Measurements from ENCODE around the gene TRIM10. TPM values are rescaled to one million over a fixed set of nuclear protein-coding genes. Genes with fewer than 3 reads are reported as not detected.

Gene TRIM10
- polyA plus RNA-seq, 4 donors = 1.4 to 6.4 (median 5.4) TPM

- peaks cover 24 to 59% (median 34%) of the 10 kb centered on the region in 3 donors for H3K36me3 ChIP-seq (ENCODE audit: control insufficient read depth in 3 of 3, insufficient read depth in 2 of 3, low read depth in 1 of 3, low read length in 3 of 3)
- no peak overlapping the region for H3K27ac ChIP-seq (ENCODE audit: low read depth in 1 of 3, low read length in 2 of 3)
- H3K9me3 ChIP-seq (ENCODE audit: control insufficient read depth in 2 of 2, insufficient read depth in 1 of 2, low read depth in 1 of 2, low read length in 1 of 2) = no peaks in the 10 kb centered on the region
- WGBS, 3 donors = 92 to 95% (median 93%) methylated on average over 27 to 34 of the region's 34 CpGs
- no peak for DNase-seq
- H3K4me3 ChIP-seq (ENCODE audit: low read depth in 1 of 3, low read length in 3 of 3) = no peak overlapping the region
- H3K4me1 ChIP-seq (ENCODE audit: control insufficient read depth in 3 of 3, insufficient read depth in 2 of 3, low read depth in 1 of 3, low read length in 2 of 3) = peaks cover 0 to 20% (median 4%) of the 10 kb centered on the region in 3 donors
- H3K27me3 ChIP-seq (ENCODE audit: control insufficient read depth in 3 of 3, insufficient read depth in 3 of 3, low read length in 3 of 3) = no peaks in the 10 kb centered on the region
- no peak for FAIRE-seq
Measured at GRCh38 chr6:30198166-30199084, 37.4 kb upstream of the TRIM10 start.

- no peaks in the 10 kb centered on the region for H3K27me3 ChIP-seq (ENCODE audit: control insufficient read depth in 3 of 3, insufficient read depth in 3 of 3, low read length in 3 of 3)
- no peak for FAIRE-seq
- H3K4me3 ChIP-seq (ENCODE audit: low read depth in 1 of 3, low read length in 3 of 3) = no peak overlapping the region
- 88 to 94% (median 94%) methylated on average over 12 of the region's 12 CpGs for WGBS, 3 donors
- no peak overlapping the region for H3K27ac ChIP-seq (ENCODE audit: low read depth in 1 of 3, low read length in 2 of 3)
- DNase-seq = no peak
- no peaks in the 10 kb centered on the region for H3K9me3 ChIP-seq (ENCODE audit: control insufficient read depth in 2 of 2, insufficient read depth in 1 of 2, low read depth in 1 of 2, low read length in 1 of 2)
- H3K36me3 ChIP-seq (ENCODE audit: control insufficient read depth in 3 of 3, insufficient read depth in 2 of 3, low read depth in 1 of 3, low read length in 3 of 3) = peaks cover 31 to 68% (median 45%) of the 10 kb centered on the region in 3 donors
- H3K4me1 ChIP-seq (ENCODE audit: control insufficient read depth in 3 of 3, insufficient read depth in 2 of 3, low read depth in 1 of 3, low read length in 2 of 3) = peaks cover 0 to 13% (median 4%) of the 10 kb centered on the region in 3 donors
Measured at GRCh38 chr6:30196376-30196775, 35.4 kb upstream of the TRIM10 start.

GRCh38 chr6:30195951-30196350 is 34.9 kb upstream of the TRIM10 start:
- H3K27me3 ChIP-seq (ENCODE audit: control insufficient read depth in 3 of 3, insufficient read depth in 3 of 3, low read length in 3 of 3) = no peaks in the 10 kb centered on the region
- H3K9me3 ChIP-seq (ENCODE audit: control insufficient read depth in 2 of 2, insufficient read depth in 1 of 2, low read depth in 1 of 2, low read length in 1 of 2) = no peaks in the 10 kb centered on the region
- no peak overlapping the region for H3K27ac ChIP-seq (ENCODE audit: low read depth in 1 of 3, low read length in 2 of 3)
- 91 to 100% (median 100%) methylated on average over 1 of the region's 1 CpG for WGBS, 3 donors
- no peak for DNase-seq
- H3K36me3 ChIP-seq (ENCODE audit: control insufficient read depth in 3 of 3, insufficient read depth in 2 of 3, low read depth in 1 of 3, low read length in 3 of 3) = peaks cover 32 to 70% (median 46%) of the 10 kb centered on the region in 3 donors
- FAIRE-seq = no peak
- no peak overlapping the region for H3K4me3 ChIP-seq (ENCODE audit: low read depth in 1 of 3, low read length in 3 of 3)
- H3K4me1 ChIP-seq (ENCODE audit: control insufficient read depth in 3 of 3, insufficient read depth in 2 of 3, low read depth in 1 of 3, low read length in 2 of 3) = peaks cover 0 to 9% (median 4%) of the 10 kb centered on the region in 3 donors

GRCh38 chr6:30194797-30195690 is 34.0 kb upstream of the TRIM10 start:
- Histone ChIP-seq H3K36me3 (ENCODE audit: control insufficient read depth in 3 of 3, insufficient read depth in 2 of 3, low read depth in 1 of 3, low read length in 3 of 3) (peaks cover 37 to 75% (median 37%) of the 10 kb centered on the region in 3 donors), H3K9me3 (ENCODE audit: control insufficient read depth in 2 of 2, insufficient read depth in 1 of 2, low read depth in 1 of 2, low read length in 1 of 2) (no peaks in the 10 kb centered on the region), H3K4me1 (ENCODE audit: control insufficient read depth in 3 of 3, insufficient read depth in 2 of 3, low read depth in 1 of 3, low read length in 2 of 3) (peaks cover 0 to under 1% (median 0%) of the 10 kb centered on the region in 3 donors), H3K4me3 (ENCODE audit: low read depth in 1 of 3, low read length in 3 of 3) (no peak overlapping the region), H3K27ac (ENCODE audit: low read depth in 1 of 3, low read length in 2 of 3) (no peak overlapping the region), H3K27me3 (ENCODE audit: control insufficient read depth in 3 of 3, insufficient read depth in 3 of 3, low read length in 3 of 3) (no peaks in the 10 kb centered on the region)
- no peak for FAIRE-seq
- 85 to 91% (median 90%) methylated on average over 8 of the region's 8 CpGs for WGBS, 3 donors
- no peak for DNase-seq

GRCh38 chr6:30192076-30192475 is 31.1 kb upstream of the TRIM10 start:
- no peaks in the 10 kb centered on the region for H3K9me3 ChIP-seq (ENCODE audit: control insufficient read depth in 2 of 2, insufficient read depth in 1 of 2, low read depth in 1 of 2, low read length in 1 of 2)
- DNase-seq (no peak), FAIRE-seq (no peak)
- H3K27ac ChIP-seq (ENCODE audit: low read depth in 1 of 3, low read length in 2 of 3) = no peak overlapping the region
- no peaks in the 10 kb centered on the region for H3K27me3 ChIP-seq (ENCODE audit: control insufficient read depth in 3 of 3, insufficient read depth in 3 of 3, low read length in 3 of 3)
- H3K4me3 ChIP-seq (ENCODE audit: low read depth in 1 of 3, low read length in 3 of 3) = no peak overlapping the region
- H3K36me3 ChIP-seq (ENCODE audit: control insufficient read depth in 3 of 3, insufficient read depth in 2 of 3, low read depth in 1 of 3, low read length in 3 of 3) = peaks cover 36 to 66% (median 42%) of the 10 kb centered on the region in 3 donors
- WGBS, 3 donors = 87 to 91% (median 90%) methylated on average over 7 of the region's 7 CpGs
- H3K4me1 ChIP-seq (ENCODE audit: control insufficient read depth in 3 of 3, insufficient read depth in 2 of 3, low read depth in 1 of 3, low read length in 2 of 3) = no peaks in the 10 kb centered on the region

GRCh38 chr6:30188541-30188940 is 27.5 kb upstream of the TRIM10 start:
- no peak for DNase-seq
- no peak for FAIRE-seq
- peaks cover 32 to 63% (median 41%) of the 10 kb centered on the region in 3 donors for H3K36me3 ChIP-seq (ENCODE audit: control insufficient read depth in 3 of 3, insufficient read depth in 2 of 3, low read depth in 1 of 3, low read length in 3 of 3)
- H3K9me3 ChIP-seq (ENCODE audit: control insufficient read depth in 2 of 2, insufficient read depth in 1 of 2, low read depth in 1 of 2, low read length in 1 of 2) = no peaks in the 10 kb centered on the region
- H3K4me3 ChIP-seq (ENCODE audit: low read depth in 1 of 3, low read length in 3 of 3) = no peak overlapping the region
- 96 to 99% (median 98%) methylated on average over 5 of the region's 5 CpGs for WGBS, 3 donors
- H3K27ac ChIP-seq (ENCODE audit: low read depth in 1 of 3, low read length in 2 of 3) = no peak overlapping the region
- no peaks in the 10 kb centered on the region for H3K27me3 ChIP-seq (ENCODE audit: control insufficient read depth in 3 of 3, insufficient read depth in 3 of 3, low read length in 3 of 3)
- H3K4me1 ChIP-seq (ENCODE audit: control insufficient read depth in 3 of 3, insufficient read depth in 2 of 3, low read depth in 1 of 3, low read length in 2 of 3) = no peaks in the 10 kb centered on the region

GRCh38 chr6:30185846-30186484 is 25.0 kb upstream of the TRIM10 start:
- Histone ChIP-seq H3K9me3 (ENCODE audit: control insufficient read depth in 2 of 2, insufficient read depth in 1 of 2, low read depth in 1 of 2, low read length in 1 of 2) (peaks cover 0 to 5% of the 10 kb centered on the region in 2 donors), H3K27me3 (ENCODE audit: control insufficient read depth in 3 of 3, insufficient read depth in 3 of 3, low read length in 3 of 3) (no peaks in the 10 kb centered on the region), H3K27ac (ENCODE audit: low read depth in 1 of 3, low read length in 2 of 3) (no peak overlapping the region), H3K36me3 (ENCODE audit: control insufficient read depth in 3 of 3, insufficient read depth in 2 of 3, low read depth in 1 of 3, low read length in 3 of 3) (peaks cover 20 to 49% (median 33%) of the 10 kb centered on the region in 3 donors), H3K4me1 (ENCODE audit: control insufficient read depth in 3 of 3, insufficient read depth in 2 of 3, low read depth in 1 of 3, low read length in 2 of 3) (no peaks in the 10 kb centered on the region), H3K4me3 (ENCODE audit: low read depth in 1 of 3, low read length in 3 of 3) (no peak overlapping the region)
- WGBS, 3 donors = 92 to 95% (median 94%) methylated on average over 17 to 20 of the region's 20 CpGs
- FAIRE-seq (no peak), DNase-seq (no peak)

All from small intestine (tissue), 7 donors.